Stimulated activated CD4-positive, alpha-beta T cell treated with anti-CD3 and anti-CD28 coated beads, Interleukin-4, amount 100 ng/mL, for 1 hour (primary cell): ENCODE data around the gene C16orf89.
"Not testable (repeated sequence)": the region's sequence is repeated elsewhere in the genome, so short reads cannot be mapped to it uniquely, and the experiment has no call there.

Experiments
- DNase-seq: peaks from one replicate; pipeline ENCODE4 v3.0.0-alpha.2; 2020

C16orf89 gene

GRCh38 chr16:5059386-5060072, 6.2 kb downstream of the C16orf89 start:
- no peak for DNase-seq

- no peak for DNase-seq
Measured at GRCh38 chr16:5058476-5058875, 7.3 kb downstream of the C16orf89 start.

- DNase-seq: peak; percentile 34
Measured at GRCh38 chr16:5056352-5056751, 9.4 kb downstream of the C16orf89 start.

- no peak for DNase-seq
Measured at GRCh38 chr16:5054876-5055865, 10.6 kb downstream of the C16orf89 start.

GRCh38 chr16:5046914-5047313, 18.8 kb downstream of the C16orf89 start:
- DNase-seq: no peak

GRCh38 chr16:5045499-5046115, 20.1 kb downstream of the C16orf89 start:
- DNase-seq: no peak

GRCh38 chr16:5044581-5044980, 21.2 kb downstream of the C16orf89 start:
- DNase-seq: not testable (repeated sequence)

- no peak for DNase-seq
Measured at GRCh38 chr16:5044011-5044540, 21.7 kb downstream of the C16orf89 start.

GRCh38 chr16:5042574-5043171, 23.1 kb downstream of the C16orf89 start:
- DNase-seq: no peak

GRCh38 chr16:5041600-5042133, 24.1 kb downstream of the C16orf89 start:
- no peak for DNase-seq

- DNase-seq: no peak
Measured at GRCh38 chr16:5040451-5040850, 25.3 kb downstream of the C16orf89 start.

- no peak for DNase-seq
Measured at GRCh38 chr16:5036228-5037156, 29.3 kb downstream of the C16orf89 start.

GRCh38 chr16:5035909-5036227, 29.9 kb downstream of the C16orf89 start:
- DNase-seq: no peak

GRCh38 chr16:5034167-5034523, 31.6 kb downstream of the C16orf89 start:
- no peak for DNase-seq

- peak; percentile 84 for DNase-seq
Measured at GRCh38 chr16:5033256-5034166, 32.2 kb downstream of the C16orf89 start, which contains the start of gene NAGPA. Gene NAGPA (minus strand): TSS chr16:5033935. CDS start chr16:5033914, 21 bp downstream.

- DNase-seq: no peak
Measured at GRCh38 chr16:5032748-5033167, 33.0 kb downstream of the C16orf89 start.

GRCh38 chr16:5031601-5032000, 34.2 kb downstream of the C16orf89 start:
- no peak for DNase-seq

GRCh38 chr16:5030251-5030870, 35.4 kb downstream of the C16orf89 start:
- no peak for DNase-seq

- no peak for DNase-seq
Measured at GRCh38 chr16:5028950-5029475, 36.7 kb downstream of the C16orf89 start.
